NCI-H128 (cell line): ENCODE results near the gene GPR37L1.
"Not testable (repeated sequence)": the region's sequence is repeated elsewhere in the genome, so short reads cannot be mapped to it uniquely, and the experiment has no call there.

Experiments
- DNase-seq: peaks from one replicate; lab custom pipeline; 2025; ENCODE audit not compliant: unreplicated experiment; lab: John Stamatoyannopoulos, UW

GPR37L1 gene

DNA sequence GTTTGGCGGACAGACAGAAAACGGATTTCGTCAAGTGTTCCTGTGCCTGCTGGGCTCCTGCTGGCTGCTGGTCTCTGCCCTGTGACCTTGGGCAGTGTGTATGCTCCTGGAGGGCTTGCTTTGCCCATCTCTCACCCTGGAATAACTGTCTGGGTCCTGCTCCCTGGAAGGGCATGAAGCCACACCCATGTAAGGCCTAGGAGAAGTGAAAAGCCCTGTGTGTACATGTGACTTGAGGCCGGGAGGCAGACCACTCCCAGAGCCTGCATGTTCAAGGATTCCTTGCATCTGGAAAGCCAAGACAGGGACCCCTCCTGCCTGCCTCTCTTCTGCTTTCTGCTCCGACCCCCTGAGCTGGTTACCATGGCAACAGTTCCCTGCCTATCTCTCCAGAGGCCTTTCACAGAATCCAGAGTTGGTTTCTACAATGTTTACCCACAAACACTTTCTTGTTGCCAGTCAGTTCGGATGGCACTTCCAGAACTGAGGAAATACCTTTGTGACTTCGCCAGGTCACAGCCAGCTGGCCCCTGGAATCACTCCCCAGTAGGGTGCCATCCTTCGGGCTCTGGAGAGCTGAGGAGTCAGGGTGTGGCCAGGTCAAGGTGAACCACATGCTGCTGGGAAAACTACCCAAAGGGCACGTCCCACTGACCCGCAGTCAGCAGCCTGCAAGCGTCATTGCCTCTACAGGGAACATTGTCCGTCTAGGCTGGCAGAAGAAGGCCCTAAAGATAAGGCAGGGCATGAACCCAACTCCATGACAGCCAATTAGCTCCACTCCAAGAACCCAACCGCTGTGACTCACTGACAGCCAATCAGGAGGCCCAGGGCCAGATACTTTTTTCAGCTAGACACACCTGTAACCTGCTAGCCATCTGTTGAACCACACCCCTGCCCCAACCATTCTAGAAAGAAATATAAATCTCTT is 14.7 kb upstream of the GPR37L1 start:
- DNase-seq, result no peak

DNA sequence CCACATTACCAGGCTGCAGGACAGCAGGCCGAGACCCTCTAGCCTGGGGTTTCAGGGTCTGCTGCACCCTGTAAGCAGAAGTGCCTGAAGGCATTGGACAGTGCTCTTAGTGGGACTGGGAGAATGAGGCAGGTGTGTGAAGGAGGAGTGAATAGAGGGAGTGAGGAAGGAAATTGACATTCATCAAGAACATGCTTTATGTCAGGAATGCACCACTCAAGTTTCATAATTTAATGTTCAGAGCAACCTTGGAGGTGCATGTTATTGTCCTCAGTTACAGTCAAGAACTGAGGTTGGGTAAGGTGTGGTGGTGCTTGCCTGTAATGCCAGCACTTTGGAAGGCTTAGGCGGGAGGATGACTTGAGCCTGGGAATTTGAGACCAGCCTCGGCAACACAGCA is 11.7 kb upstream of the GPR37L1 start:
- DNase-seq, result no peak

DNA sequence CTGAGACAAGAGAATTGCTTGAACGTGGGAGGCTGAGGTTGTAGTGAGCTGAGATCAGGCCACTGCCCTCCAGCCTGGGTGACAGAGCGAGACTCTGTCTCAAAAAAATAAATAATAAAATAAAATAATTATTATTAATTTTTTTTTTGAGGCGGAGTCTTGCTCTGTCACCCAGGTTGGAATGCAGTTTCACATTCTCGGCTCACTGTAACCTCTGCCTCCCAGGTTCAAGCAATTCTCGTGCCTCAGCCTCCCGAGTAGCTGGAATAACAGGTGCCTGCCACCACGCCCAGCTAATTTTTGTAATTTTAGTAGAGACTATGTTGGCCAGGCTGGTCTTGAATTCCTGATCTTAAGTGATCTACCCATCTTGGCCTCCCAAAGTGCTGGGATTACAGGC is 11.1 kb upstream of the GPR37L1 start:
- not testable (repeated sequence) for DNase-seq

DNA sequence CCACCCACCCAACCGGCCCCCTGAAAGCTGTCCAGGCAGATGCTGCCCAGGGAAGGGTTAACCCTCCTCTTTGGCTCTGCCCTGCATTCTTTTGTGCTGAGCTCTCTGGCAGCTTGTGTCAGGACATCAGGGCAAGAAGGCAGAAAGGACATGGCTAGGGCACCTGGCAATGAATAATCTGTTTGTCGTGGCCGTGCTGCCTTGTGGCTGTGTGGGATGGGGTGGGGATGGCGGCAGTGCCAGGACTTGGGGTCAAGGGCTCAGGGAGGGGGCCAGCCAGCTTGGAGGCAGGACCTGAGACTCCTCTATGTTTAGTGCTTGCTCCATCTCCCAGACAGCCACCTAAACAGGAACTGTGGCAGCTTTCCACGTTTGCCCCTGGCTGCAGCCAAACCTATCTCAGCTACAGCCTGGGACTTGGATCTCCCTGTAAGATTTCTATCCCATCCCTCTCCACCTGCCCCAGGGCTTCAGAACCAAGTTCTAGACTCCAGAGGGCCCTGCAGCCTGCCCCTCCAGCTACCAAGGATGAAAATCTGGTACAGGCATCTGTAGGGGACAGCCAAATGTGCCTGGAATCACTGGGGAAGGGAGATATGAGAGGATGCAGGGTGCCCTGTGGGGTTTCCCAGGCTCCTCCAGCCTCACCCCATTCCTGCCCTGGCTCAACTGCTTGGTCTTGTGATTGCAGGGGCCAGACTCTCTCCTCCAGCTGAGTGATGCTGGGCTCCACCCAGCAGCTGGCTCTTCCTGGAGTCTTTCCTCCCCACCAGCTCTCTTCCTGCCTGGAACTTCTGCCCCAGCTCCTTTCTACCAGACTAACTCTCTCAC is 9.6 kb upstream of the GPR37L1 start:
- no peak for DNase-seq

DNA sequence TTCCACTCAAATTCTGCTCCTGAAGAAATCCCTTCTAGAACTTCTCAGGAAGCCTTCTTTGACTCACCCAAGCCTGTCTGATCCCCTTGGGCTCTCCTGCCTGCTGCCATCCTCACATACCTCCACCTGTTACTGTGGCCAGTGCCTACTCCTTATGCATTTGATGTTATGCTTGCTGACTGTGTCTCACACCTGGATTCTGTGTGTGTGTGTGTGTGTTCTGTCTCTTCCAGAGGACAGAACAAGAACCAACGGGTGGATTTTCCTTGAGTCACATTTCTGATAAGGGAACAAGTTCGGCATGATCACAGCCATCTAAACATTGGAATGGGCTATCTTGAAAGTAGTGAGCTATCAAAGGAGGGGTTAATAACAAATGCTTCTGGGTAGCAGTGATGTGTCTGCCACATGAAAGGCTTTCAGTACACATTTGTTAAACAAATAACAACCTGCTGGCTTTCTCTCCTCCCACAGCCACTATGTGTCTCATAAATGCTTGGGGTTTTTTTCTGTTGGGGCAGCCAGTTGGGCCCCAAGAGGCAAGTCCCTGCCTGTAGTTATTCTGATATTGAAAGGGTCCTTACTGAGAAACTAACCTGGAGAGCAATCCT is 8.9 kb upstream of the GPR37L1 start:
- no peak for DNase-seq

DNA sequence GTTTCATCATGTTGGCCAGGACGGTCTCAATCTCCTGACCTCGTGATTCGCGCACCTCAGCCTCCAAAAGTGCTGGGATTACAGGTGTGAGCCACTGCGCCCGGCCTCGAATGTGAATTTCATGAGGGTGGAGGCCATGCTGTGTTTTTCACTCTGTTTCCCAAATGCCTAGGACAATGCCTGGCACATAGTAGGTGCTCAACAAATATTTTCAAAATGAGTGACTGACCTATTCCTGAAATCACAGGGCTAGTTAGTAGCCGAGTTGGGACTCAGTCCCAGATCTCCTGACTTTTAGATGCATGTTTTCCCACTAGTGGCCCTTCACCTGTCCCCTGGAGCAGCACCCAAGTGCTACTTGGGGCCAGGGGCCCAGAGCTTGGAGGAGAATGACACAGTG is 6.4 kb upstream of the GPR37L1 start:
- DNase-seq, result no peak

DNA sequence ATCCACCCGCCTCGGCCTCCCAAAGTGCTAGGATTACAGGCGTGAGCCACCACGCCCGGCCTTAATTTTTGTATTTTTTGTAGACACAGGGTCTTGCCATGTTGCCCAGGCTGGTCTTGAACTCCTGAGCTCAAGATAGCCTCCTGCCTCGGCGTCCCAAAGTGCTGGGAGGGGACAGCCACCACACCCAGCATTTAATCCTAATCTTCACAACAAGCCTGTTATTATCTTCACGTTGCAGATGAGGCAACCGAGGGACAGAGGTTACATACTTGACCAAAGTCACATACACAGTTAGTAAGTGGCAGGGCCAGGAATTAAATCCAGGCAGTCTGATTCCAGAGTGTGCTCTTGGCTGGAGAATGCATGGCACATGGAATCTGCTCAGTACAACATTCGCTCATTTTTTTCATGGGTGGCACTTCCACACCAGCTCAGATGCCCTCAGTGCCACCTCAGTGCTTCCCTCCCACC is 4.8 kb upstream of the GPR37L1 start:
- DNase-seq, result no peak

DNA sequence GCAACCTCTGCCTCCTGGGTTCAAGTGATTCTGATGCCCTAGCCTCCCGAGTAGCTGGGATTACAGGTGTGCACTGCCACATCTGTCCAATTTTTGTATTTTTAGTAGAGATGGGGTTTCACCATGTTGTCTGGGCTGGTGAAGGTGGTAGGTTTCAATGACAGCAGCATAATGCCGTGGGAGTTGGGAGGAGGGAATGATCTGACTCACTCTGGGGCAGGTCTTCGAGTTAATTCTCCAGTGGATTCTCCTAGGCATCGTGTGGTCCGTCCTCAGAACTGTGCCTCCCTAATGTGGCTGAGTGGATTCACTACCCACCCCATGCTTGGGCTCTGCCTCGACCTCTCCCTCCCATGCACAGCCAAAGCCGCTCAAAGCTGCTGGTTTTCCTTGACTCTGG is 1.7 kb upstream of the GPR37L1 start:
- DNase-seq, result no peak

DNA sequence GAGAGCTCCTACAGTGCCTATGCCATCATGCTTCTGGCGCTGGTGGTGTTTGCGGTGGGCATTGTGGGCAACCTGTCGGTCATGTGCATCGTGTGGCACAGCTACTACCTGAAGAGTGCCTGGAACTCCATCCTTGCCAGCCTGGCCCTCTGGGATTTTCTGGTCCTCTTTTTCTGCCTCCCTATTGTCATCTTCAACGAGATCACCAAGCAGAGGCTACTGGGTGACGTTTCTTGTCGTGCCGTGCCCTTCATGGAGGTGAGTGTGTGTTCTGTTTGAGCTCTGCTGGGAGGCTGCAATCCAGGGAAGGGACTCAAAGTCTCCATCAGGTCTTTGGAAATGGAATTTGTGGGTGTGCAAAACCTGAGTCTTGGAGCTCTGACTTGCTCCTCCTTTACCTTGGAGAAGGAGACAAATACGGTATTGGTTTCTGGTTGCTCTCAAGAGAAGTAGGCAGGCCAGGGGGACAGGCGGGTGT is 658 bp downstream of the GPR37L1 start:
- DNase-seq, result no peak

DNA sequence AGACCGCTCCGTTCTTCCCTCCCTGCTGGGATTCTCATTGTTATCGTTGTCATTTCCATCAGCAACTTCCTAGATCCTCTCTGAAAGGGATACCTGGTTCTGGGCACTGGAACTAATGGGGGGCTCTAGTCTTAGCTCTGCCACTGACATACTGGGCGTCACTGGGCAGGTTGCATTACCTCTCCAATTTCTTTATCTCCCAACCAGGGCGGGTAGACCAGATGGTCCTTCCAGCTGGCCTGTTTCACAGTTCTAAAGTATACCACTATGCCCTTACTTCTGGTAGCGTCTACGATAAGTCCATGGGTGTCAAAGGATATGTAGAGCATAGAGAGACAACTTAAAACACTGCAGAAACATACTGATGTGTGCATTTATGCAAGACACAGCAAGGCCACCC is 1.4 kb downstream of the GPR37L1 start:
- no peak for DNase-seq

DNA sequence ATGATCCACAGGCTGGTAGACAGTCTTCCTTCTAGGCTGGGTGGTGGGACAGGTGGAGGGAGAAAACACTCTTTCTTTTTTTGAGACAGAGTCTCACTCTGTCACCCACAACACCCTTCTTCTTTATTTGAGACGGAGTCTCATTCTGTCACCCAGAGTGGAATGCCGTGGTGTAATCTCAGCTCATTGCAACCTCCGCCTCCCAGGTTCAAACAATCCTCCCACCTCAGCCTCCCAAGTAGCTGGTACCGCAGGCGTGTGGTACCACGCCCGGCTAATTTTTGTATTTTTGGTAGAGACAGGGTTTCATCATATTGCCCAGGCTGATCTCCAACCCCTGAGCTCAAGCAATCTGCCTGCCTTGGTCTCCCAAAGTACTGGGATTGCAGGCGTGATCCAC is 2.9 kb downstream of the GPR37L1 start:
- DNase-seq, result no peak

DNA sequence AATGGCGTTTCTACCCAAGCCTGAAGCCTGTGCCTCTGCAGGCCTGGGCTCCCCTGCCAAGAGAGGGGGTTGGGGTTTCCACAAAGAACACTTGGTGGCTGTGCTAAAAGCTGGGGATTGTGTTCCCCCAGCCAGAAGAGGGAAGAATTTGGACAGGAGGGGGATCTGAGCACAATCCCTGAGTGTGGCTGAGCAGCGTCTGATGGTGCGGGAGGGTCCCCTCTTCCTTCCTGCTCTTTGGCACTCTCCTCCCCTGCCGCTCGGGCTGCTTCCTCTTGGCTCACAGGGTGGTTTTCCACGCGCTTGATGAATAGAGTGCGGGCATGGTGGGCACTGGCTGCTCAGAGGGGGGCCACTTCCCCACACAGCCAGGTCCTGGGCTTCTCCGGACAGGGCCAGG is 3.7 kb downstream of the GPR37L1 start:
- no peak for DNase-seq

DNA sequence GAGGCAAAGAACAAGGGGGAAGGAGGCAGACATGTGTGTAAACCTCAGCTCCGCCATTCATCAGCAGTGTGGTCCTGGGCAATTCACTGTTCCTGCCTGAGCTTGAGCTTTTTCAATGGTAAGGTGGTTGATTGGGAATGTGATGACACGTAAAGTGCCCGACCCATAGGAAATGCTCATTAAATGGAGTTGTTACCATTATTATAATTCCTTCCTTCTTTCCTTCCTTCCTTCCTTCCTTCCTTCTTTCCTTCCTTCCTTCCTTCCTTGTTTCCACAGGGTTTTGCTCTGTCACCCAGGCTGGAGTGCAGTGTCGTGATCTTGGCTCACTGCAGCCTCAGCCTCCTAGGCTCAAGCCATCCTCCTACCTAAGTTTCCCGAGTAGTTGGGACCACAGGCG is 4.3 kb downstream of the GPR37L1 start:
- no peak for DNase-seq

DNA sequence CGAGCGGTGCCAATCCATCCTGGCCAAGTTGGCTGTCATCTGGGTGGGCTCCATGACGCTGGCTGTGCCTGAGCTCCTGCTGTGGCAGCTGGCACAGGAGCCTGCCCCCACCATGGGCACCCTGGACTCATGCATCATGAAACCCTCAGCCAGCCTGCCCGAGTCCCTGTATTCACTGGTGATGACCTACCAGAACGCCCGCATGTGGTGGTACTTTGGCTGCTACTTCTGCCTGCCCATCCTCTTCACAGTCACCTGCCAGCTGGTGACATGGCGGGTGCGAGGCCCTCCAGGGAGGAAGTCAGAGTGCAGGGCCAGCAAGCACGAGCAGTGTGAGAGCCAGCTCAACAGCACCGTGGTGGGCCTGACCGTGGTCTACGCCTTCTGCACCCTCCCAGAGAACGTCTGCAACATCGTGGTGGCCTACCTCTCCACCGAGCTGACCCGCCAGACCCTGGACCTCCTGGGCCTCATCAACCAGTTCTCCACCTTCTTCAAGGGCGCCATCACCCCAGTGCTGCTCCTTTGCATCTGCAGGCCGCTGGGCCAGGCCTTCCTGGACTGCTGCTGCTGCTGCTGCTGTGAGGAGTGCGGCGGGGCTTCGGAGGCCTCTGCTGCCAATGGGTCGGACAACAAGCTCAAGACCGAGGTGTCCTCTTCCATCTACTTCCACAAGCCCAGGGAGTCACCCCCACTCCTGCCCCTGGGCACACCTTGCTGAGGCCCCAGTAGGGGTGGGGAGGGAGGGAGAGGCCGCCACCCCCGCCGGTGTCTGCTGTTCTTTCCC is 5.3 kb downstream of the GPR37L1 start:
- DNase-seq, result no peak

DNA sequence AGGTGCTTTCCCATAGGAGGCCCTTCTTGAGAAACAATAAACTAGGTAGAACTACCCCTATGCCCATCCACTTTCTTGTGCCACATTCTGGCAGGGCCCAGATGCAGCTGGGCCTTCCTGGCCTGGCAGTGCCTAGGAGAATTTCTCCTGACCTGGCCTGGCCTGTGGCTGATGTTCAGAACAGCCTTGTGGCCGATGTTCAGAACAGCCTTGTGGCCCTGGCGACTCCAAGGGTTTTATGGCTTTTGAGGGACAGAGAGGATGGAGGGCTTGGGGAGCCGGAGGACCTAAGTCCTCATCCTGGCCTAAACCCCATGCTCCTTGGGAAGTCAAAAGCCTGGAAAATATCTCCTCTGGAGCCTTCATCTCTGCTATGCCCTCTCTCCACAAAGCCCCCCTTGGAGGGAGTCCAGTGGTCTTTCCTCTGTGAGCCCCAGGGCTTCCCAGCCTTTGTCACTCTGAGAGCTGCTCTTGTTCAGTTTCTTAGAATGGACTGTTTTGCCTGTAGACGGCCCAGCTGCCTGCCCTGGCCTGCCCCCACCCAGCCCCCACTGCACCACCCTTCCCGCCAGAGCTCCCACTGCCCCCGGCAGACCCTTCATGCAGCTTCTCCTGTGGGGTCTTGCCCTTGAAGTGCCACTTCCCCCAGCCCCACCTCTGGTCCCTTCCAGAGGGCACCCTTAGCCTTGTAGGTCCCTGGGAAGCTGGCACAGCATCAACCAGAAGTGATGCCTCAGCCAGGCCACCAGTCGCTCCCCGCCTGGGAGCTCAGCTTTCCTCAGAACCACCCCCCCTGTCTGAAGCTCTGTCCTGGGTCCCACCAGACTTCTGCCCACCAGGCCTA is 7.0 kb downstream of the GPR37L1 start:
- DNase-seq, result no peak

DNA sequence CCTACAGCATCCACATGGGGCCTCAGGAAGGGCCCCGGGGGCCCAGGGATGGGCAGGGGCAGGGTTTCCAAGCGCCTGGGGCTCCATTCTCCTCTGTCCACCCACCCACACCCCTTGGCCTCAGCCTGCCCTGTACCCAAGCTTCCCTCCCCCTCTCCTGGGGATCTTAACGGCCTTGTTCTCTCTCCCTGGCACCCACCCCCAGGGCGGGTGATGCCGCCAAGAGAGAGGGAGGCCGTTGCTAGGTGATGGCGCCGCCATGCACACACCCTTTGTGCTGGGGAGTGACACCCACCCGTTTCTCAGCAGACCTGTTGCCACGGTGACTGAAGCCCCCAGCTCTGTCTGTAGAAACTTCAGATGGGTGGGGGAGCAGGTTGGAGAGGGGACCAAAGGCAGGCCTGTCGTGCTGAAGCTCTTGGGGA is 7.6 kb downstream of the GPR37L1 start:
- no peak for DNase-seq

DNA sequence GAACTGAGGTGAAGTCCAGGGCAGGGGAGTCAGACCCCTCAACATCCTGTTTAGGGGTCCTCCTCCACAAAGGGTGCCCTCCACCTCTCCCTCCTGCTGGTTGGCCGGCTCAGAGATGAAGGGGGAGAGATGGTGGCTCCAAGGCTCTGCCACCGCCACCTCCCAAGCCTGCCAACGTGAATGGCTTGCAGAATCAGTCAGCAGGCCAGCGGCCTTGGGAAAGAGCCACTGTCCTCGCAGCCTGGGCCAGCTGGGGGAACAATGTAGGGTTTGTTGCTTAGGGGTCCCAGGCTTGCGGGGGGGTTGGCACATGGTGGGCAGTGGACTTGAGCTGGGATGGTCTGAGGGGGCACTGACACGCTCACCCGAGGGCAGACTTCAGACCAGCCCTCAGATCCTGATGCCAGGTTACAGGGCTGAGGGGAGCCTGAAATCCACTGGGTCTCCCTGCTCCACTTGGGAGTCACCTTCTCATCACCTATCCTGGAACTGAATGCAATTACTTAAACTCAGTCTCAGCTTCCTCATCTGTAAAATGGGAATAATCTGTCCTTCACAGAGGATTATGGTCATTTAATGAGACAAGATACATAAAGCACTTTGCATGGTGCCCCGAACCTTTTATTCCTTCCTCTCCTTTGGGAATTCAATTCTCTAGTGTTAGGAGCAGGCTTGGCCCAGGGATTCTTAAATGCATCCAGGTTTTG is 8.3 kb downstream of the GPR37L1 start:
- DNase-seq, result no peak

DNA sequence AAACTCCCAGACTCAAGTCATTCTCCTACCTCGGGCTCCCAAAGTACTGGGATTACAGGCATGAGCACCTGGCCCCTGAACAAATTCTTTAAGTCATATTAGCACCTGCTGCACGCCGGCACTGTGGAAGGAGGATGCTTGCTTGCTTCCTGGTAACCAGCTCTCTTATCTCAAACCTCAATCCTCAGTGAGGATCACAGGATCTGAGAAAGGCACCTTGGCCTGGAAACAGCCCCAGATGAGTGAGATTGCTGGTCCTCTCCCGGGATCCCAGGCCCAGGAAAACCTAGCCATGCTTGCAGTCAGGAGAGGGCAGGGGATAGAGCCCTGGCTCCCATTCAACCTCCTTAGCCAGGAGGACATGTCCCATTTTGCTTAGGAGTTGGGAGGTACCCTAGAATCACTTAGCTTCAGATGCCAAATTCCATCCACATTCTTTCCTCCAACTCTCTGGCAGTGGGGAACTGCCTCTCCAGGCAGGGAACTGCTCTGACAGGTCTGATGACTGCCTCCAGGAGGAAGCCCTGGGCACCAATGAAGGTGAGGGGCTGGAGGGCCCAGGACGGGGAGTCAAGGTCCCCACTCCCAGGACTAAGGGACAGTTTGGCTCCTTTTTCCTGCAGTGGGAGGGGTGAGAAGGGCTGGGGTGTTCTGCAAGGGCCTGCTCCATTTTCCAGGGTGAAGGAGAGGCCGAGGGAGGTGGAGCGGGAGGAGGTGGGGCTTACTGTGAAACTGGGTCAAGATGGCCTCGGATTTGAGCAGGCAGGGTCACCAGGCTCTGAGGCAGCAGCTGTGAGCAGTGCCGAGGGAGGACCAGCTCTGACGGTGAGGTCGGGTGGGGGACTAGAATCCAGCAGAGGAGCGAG is 9.5 kb downstream of the GPR37L1 start:
- DNase-seq, result no peak
